ENCODE results near the gene CCDC85A.

- TF ChIP-seq SMC3 (conservative IDR thresholded peaks at IDR 0.05; ENCODE audit: poor library complexity): no peak
- no peak for TF ChIP-seq CTCF (IDR thresholded peaks at IDR 0.05; ENCODE audit: poor library complexity, severe bottlenecking)
- TF ChIP-seq RAD21 (conservative IDR thresholded peaks at IDR 0.05): no peak
- no peak for TF ChIP-seq POLR2AphosphoS5 (IDR thresholded peaks at IDR 0.05)
- TF ChIP-seq REST (IDR thresholded peaks at IDR 0.05; ENCODE audit: borderline replicate concordance): no peak
- no peak for TF ChIP-seq EP300 (conservative IDR thresholded peaks at IDR 0.05; ENCODE audit: poor library complexity, severe bottlenecking)
- no peak for TF ChIP-seq MXI1 (conservative IDR thresholded peaks at IDR 0.05; ENCODE audit: poor library complexity, severe bottlenecking)
- TF ChIP-seq EZH2 (IDR thresholded peaks at IDR 0.05; ENCODE audit: borderline replicate concordance, insufficient read depth, low read length, poor library complexity, severe bottlenecking): no peak
- no peak for TF ChIP-seq TAF1 (IDR thresholded peaks at IDR 0.05; ENCODE audit: low read depth)
Measured at GRCh38 chr2:56287508-56287907, 103.7 kb downstream of the CCDC85A start.
